ENCODE results near the gene WWOX. TPM values are rescaled to one million over a fixed set of nuclear protein-coding genes. Genes with fewer than 3 reads are reported as not detected.

WWOX gene
- total and polyA plus RNA-seq, 2 of the 8 experiments (the other 6 are each of a cell fraction or from before 2014, with no cell fraction given) = 5.4 to 16.7 TPM

- TF ChIP-seq PHF8 (conservative IDR thresholded peaks at IDR 0.05; ENCODE audit: low read depth, low read length) = no peak
- no peak for TF ChIP-seq EP300 (IDR thresholded peaks at IDR 0.05; ENCODE audit: borderline replicate concordance in 1 of 2, low read depth in 2 of 2, low read length in 2 of 2)
- TF ChIP-seq CEBPB (IDR thresholded peaks at IDR 0.05; ENCODE audit: low read depth, low read length) = no peak
- no peak for TF ChIP-seq MAX (IDR thresholded peaks at IDR 0.05)
These were observed 551.1 kb downstream of the WWOX start (continued) for GRCh38 chr16:78650339-78651074.

All from H1 (cell line).